Hematopoietic multipotent progenitor cell treated with erythropoietin and hydrocortisone succinate and interleukin-3 and kit ligand, for 6 days (in vitro differentiated cells): ENCODE data around the gene MUC12.
A peak's percentile ranks its signal among the peaks of the same experiment; 100 is the strongest.
"Not testable (repeated sequence)": the region's sequence is repeated elsewhere in the genome, so short reads cannot be mapped to it uniquely, and the experiment has no call there.

Experiments used
- DNase-seq: peaks from one replicate; pipeline ENCODE4 v3.0.0-alpha.2; 2015

MUC12 gene, protein sequence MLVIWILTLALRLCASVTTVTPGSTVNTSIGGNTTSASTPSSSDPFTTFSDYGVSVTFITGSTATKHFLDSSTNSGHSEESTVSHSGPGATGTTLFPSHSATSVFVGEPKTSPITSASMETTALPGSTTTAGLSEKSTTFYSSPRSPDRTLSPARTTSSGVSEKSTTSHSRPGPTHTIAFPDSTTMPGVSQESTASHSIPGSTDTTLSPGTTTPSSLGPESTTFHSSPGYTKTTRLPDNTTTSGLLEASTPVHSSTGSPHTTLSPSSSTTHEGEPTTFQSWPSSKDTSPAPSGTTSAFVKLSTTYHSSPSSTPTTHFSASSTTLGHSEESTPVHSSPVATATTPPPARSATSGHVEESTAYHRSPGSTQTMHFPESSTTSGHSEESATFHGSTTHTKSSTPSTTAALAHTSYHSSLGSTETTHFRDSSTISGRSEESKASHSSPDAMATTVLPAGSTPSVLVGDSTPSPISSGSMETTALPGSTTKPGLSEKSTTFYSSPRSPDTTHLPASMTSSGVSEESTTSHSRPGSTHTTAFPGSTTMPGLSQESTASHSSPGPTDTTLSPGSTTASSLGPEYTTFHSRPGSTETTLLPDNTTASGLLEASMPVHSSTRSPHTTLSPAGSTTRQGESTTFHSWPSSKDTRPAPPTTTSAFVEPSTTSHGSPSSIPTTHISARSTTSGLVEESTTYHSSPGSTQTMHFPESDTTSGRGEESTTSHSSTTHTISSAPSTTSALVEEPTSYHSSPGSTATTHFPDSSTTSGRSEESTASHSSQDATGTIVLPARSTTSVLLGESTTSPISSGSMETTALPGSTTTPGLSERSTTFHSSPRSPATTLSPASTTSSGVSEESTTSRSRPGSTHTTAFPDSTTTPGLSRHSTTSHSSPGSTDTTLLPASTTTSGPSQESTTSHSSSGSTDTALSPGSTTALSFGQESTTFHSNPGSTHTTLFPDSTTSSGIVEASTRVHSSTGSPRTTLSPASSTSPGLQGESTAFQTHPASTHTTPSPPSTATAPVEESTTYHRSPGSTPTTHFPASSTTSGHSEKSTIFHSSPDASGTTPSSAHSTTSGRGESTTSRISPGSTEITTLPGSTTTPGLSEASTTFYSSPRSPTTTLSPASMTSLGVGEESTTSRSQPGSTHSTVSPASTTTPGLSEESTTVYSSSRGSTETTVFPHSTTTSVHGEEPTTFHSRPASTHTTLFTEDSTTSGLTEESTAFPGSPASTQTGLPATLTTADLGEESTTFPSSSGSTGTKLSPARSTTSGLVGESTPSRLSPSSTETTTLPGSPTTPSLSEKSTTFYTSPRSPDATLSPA (N-terminal part only)

DNA sequence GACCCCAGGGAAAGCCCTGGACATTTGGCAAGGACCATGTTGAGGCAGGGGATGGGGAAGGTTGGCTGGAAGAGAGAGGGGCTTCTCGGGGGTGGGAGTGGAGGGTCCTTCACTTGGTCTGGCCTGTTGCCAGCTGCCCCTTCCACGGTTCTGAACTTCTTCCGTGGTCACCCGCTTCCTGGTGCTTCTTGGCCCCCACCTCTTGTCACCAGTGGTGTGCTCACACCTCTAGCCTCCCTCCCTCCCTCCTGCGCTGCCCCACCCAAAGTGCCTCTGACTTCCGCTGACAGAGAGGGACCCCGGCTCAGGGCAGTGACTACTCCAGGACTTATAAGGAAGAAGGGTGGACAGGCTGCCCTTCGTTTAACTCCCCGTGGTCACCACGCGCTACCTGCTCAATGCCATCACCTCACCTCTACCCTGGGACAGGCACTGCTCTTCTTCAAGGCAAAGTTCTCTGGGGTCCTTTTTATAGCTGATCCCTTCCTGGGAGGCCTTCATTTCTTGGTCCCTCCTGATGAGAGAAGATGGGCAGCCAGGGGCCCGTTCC, at the start of gene MUC12:
MUC12 (plus strand) TSS at position 500 of the 550 bp plus-strand sequence. CDS start 58 bp downstream, outside the sequence.
- no peak for DNase-seq

DNA sequence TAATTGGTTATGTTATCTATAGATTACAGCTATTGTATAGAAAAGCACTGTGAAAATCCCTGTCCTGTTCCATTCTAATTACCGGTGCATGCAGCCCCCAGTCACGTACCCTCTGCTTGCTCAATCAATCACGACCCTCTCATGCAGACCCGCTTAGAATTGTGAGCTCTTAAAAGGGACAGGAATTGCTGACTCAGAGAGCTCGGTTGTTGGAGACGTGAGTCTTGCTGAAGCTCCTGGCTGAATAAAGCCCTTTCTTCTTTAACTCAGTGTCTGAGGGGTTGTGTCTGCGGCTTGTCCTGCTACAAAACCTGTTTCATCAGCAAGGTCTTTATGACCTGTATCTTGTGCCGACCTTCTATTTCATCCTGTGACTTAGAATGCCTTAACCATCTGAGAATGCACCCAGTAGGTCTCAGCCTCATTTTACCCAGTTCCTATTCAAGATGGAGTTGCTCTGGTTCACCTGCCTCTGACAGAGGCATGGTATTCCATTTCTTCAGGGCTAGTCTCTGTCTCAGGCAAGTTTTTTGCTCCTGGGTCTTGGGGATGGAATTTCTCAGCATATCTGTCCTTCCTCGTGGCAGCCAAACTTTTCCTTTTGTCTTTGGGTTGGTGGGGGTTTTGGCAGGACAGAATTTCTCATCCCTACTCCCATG, 49.5 kb upstream of the MUC12 start:
- not testable (repeated sequence) for DNase-seq

DNA sequence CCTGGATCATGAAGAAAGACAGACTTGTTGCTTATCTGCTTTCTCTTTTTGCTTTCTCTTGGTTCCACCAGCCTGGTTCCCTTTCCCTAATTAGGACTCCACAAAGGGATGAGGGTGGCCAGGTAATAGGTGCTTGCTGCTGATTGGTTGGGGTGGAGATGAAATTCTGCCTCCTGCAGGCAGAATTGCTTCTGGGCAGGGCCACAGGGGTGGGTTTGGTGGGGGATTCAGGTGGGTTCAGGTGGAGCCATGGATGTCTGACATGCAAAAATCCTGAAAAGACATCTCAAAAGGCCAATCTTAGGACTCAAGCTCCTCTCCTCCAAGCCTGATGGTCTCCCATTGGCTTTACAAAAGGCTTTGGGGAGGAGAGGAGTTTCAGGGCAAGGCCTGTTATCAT, 48.3 kb upstream of the MUC12 start:
- no peak for DNase-seq

DNA sequence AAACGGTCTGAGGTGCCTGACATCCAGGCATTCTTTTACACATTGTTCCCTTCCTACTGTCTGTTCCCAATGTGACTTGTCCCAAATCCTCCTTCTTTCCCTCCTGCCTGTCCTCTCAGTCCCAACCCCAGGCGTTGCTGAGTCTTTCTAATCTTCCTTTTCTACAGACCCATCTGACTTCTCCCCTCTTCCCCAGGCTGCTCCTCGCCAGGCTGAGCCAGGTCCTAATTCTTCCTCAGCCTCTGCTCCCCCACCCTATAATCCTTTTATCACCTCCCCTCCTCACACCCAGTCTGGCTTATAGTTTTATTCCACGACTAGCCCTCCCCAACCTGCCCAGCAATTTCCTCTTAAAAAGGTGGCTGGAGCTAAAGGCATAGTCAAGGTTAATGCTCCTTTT, 45.7 kb upstream of the MUC12 start:
- not testable (repeated sequence) for DNase-seq

DNA sequence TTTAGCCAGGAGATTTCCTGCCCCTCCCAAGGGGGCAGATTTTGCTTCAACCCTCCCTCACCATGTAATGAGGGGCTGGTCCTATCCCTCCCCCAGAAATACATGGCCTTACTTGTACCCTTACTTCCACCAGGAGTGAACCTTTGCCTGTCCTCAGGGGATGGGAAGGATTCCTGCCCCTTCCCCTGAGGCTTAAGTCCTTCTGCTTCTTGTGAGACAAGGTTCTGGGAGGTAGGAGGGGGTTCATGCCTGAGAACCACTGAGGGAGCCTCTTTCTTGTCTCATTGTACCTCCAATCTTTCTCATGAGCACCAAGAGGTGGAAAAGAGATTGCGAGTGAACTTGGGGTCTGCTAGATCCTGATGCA, 39.6 kb upstream of the MUC12 start:
- no peak for DNase-seq

DNA sequence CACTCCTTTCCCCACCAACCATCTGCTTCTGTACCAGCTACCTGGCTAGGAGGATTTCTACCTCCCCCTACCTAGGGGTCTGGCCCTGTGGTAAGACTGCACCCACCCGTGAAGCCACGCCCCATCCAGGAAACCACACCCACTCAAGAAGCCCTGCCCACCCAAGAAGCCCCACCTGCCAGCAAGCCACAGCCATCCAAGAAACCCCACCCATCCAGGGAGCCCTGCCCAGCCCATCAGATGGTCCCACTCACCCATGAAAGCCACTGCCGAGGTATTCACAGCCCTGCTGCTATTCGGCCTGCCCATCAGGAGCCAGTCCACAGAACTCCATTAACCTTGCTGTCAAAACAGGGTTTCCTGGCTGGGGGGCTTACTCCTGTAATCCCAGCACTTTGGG, 35.6 kb upstream of the MUC12 start:
- DNase-seq: peak; percentile 15

DNA sequence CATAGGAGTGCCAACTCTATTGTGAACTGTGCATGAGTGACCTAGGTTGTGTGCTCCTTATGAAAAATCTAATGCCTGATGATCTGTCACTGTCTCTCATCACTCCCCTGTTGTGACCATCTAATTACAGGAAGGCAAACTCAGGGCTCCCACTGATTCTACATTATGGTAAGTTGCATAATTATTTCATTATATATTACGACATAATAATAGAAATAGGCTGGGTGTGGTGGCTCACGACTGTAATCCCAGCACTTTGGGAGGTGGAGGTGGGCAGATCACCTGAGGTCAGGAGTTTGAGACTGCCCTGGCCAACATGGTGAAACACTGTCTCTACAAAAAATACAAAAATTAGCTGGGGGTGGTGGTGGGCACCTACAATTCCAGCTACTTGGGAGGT, 34.0 kb upstream of the MUC12 start:
- not testable (repeated sequence) for DNase-seq

DNA sequence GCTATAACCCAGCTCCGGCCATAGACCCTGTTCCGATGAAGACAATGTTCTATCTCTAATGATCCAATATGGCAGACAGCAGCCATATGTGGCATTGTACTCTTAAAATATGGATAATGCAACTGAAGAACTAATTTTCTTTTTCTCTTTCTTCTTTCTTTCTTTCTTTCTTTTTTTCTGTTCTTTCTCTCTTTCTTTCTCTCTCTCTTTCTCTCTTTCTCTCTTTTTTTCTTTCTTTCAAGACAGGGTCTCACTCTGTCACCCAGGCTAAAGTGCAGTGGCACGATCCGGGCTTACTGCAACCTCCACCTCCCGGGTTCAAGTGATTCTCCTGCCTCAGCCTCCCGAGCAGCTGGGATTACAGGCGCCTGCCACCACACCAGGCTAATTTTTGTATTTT, 33.2 kb upstream of the MUC12 start:
- DNase-seq: not testable (repeated sequence)

DNA sequence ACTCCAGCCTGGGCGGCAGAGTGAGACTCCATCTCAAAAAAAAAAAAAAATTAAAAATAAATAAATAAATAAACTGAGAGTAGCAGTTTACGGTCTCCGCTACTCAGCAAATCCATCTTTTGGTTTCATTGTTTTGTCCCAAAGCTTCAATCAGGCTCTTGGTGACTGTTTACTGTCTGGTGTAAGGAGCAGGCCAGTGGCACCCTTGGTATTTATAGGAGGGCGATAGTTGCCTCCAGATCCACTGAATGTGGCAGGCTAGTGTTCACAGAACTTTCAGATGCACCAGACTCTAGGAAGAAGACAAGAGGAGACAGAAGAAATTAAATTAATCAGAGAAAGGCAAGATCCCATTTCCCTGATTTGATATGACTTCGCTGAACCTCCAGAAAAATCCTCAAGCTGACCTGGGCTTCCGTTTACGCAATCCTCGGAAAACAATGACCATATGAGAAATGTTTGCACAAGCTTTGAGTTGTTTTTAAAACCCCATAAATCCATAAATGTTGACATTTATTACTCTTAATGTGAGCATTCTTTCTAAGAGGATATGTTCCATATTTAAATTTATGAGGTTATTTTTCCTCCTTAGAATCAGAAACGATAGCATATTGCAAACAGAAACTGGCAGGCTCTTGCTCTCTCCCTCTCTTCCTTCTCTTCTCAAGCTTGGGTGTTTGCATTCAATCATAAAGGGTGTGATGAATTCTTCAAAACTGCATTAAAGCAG, 27.2 kb upstream of the MUC12 start:
- DNase-seq: no peak

DNA sequence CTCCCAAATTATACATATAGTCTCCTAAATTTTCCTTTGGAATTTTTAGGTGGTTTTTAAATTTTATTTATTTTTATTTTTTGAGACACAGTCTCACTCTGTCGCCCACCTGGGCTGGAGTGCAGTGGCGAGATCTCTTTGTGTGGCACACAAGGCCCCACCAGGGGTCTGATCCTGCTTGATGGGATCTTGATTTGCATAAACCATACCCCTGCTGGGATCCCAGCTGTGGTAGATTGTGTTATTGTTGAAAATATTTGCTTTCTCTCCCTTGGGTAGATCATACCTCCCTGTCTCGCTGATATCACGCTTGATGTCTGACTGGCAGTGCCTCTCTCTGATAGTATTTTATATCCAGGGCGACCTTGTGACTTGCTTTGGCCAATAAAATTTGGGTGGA, 25.7 kb upstream of the MUC12 start:
- no peak for DNase-seq

DNA sequence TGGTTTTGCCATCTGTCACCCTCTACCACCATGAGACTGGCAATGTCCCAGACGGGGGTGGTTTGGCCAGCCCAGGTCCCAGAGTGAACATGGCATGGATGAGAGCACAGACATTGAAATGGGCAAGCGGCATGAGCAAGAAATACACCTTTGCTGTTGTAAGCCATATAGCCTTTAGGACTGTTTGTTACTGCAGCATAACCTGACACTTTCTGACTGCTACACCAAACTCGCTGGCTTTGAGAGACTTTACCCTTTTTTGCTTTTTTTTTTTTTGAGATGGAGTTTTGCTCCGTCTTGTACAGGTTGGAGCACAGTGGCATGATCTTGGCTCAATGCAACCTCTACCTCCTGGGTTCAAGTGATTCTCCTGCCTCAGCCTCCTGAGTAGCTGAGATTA, 25.2 kb upstream of the MUC12 start:
- DNase-seq: no peak

DNA sequence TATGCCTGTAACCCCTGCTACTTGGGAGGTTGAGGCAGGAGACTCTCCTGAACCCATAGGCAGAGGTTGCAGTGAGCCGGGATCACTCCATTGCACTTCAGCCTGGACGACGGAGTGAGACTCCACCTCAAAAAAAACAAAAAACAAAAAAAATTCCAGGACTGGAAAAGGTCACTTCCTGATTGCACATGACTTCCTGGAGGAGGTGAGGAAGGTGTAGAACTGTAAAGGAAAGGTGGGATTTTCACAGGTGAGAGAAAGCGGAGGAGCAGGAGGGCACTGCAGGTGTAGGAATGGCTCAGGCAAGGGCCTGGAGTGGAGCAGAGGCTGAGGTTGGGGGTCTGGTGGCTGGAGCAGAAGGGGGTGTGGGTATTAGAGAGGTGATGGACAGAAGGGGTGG, 23.3 kb upstream of the MUC12 start:
- no peak for DNase-seq

DNA sequence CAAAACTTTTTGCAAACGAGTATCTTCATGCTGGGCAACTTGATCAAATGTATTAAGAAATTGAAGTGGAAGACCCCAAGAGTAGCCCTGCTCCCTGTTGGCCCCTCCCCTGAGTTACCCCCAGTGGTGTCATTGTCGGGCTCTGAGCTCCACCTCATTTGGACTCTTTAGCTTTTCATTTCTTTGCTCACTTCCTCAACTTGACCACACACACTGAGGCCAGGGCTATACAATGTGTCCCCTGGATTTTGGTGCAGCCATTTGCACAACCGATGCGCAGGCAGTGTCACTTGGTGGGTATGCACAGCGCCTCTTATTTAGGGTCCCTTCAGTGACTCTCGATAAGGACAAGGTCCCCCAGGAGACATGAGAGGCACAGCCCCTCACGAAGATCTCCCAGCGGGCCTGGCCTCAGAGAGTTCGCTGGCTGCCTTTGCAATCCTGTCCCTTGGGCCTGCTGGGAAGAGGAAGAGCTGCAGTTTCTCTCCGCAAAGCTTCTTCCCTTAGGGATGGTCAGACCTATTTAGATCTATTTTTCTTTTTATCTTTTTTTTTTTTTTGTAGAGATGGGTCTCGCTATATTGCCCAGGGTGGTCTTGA, 22.5 kb upstream of the MUC12 start:
- DNase-seq: no peak

DNA sequence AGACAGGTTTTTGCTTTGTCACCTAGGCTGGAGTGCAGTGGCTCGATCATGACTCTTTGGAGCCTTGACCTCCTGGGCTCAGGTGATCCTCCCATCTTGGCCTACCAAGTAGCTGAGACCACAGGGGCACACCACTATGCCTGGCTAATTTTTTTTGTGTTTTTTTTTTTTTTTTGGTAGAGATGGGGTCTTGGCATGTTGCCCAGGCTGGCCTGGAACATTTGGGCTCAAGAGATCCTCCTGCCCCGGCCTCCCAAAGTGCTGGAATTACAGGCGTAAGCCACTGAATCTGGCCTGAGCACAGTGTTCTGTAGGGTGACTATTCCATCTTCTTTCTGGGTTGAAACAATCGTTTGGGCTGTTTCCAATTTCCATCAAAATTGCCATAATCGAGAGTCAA, 21.6 kb upstream of the MUC12 start:
- DNase-seq: no peak

DNA sequence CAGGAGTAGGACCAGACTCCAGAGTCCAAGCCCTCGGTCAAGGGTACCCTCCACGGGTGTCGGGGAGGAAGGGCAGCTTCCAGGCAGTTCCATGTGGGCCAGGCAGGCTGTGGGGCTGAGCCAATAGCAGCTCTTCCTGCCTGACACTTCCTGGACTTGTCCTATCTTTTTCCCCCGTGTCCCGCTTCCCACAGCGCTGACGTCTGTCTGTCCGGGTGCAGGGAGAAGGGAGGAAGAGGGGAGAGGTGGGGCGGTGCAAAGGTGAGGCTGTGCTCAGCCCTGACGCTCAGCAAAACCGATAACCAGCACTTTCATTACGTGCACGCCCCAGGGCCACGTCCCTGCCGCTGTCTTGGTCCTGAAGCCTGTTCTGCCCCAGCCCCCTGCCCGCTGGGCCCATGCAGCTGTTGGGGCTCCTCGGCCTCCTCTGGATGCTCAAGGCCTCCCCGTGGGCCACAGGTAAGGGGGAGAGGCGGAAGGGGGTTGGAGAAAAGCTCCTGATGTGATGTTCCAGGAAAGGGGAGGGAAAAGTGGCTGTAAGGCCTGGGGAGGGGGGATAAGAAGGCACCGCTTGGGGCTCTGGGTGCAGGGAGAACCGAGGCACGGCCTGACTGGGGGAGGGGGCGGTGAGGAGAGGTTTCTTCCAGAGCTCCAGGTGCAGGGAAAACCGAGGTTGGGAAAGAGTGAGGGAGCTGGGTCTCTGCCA, 20.0 kb upstream of the MUC12 start, which contains the start of gene MUC3A:
MUC3A (plus strand) TSS at position 308 of the 706 bp plus-strand sequence; CDS start at position 399, 91 bp downstream.
- no peak for DNase-seq

DNA sequence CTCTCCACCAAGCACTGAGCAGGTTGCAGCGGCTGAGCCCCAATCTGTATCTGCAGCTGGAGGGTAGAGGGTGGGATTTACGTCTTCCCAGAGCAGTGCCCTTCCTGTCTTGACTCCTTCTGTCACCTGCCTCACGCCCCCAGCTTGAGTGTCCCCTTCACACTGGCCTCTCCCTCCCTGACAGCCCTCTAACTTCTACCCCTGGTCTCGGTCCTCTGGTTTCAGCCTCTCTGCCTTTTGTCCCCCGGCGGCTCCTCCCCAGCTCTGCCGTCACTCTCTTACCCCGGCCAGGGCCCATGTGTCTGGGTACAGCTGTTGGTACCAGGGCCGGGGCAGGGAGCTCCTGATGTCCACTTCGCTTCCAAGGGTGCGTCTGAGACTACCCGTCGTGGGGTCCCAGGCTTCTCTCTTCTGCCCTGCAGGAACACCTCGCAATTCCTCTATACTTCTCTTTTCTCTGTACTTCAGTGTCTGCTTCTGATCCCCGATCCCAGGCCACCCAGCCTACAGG, 19.4 kb upstream of the MUC12 start:
- no peak for DNase-seq

DNA sequence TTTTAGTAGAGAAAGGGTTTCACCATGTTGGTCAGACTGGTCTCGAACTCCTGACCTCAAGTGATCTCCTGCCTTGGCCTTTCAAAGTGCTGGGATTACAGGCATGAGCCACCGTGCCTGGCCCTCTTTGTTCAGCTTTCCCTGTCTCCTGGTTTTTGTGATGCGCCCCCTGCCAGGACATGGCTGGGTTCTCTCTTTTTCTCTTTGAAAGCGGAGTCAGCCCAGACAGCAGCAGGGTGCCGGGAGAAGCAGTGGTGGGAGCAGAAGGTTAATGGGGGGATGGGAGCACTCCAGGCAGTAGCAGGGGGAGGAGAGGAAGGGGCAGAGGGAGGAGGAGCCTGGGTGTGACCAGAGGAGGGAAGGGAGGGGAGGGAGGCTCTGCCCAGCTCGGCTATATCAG, 18.2 kb upstream of the MUC12 start:
- peak; percentile 0 for DNase-seq

DNA sequence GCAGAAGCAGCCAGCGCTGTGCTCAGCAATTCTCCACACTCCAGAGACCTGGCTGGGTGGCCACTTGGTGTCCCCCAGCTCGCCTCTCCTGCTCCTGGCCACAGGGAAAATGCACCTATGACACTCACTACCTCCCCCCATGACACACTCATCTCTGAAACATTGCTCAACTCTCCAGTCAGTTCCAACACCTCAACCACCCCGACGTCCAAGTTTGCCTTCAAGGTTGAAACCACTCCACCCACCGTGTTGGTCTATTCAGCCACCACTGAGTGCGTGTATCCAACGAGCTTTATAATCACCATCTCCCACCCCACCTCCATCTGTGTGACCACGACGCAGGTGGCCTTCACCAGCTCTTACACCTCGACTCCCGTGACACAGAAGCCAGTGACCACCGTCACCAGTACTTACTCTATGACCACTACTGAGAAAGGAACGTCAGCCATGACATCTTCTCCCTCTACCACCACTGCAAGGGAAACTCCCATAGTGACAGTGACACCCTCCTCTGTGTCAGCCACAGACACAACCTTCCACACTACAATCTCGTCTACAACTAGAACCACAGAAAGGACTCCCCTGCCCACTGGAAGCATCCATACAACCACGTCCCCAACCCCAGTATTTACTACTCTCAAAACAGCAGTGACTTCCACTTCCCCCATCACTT, 17.3 kb upstream of the MUC12 start:
- DNase-seq: peak; percentile 0

DNA sequence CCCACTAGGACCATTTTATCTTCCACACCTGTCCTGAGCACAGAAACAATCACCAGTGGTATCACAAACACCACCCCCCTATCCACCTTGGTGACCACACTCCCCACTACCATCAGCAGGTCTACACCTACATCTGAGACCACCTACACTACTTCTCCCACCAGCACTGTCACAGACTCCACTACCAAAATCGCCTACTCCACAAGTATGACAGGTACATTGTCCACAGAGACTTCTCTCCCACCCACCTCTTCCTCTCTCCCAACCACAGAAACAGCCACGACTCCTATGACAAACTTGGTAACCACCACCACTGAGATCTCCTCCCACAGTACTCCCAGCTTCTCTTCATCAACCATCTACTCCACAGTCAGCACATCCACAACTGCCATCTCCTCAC, 16.7 kb upstream of the MUC12 start:
- no peak for DNase-seq
